RCC 7860 (cell line): ENCODE measurements around the gene LRRC47.

Source experiments
- DNase-seq: peaks from one replicate; pipeline ENCODE4 v3.0.0-alpha.2; 2015; ENCODE audit warnings: low spot score
- FAIRE-seq: peaks from 2 replicates; lab custom pipeline; 2012; peaks lifted over from hg19 to GRCh38; lab: Jason Lieb, UNC

Gene LRRC47

DNA sequence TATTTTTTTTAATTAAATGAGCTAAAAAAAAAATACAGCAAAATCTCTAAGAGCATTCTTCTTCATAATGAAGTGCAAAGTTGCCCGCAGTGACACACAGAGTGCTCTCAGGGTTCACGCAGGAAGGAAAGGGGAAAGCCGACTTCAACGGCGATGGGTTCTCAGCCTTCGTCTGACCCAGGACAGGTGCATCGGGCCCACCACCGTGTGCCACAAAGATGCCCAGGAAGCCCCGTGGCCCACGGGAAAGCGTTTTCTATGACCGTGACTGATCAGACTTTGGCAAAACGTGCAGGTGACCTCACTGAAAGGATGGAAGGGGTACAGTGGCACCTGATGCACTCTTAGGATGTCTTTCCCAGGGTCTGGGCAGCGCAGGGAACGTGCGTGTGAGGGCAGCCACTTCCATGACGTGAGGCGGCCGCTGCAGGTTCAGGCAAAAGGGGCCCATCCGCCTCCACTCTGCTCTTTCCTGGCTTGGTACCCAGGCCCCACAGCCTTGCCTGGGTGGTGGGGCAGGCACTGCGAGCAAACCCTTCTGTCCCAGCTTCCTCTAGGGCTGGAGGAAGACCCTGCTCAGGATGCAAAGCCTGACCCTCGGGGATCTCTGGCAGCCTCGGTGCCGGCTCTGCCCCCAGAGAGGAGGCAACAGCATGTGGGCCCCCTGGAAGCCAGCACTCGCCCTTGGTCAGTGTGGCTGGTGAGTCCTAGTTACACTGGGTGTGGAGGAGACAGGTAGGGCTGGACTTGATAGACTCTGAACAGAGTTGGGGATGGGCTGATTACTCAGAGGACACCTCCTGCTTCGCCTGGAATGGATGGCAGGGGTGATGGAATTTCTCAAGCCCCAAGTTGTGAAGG lies 8.3 kb downstream of the LRRC47 start:
- FAIRE-seq, result no peak

DNA sequence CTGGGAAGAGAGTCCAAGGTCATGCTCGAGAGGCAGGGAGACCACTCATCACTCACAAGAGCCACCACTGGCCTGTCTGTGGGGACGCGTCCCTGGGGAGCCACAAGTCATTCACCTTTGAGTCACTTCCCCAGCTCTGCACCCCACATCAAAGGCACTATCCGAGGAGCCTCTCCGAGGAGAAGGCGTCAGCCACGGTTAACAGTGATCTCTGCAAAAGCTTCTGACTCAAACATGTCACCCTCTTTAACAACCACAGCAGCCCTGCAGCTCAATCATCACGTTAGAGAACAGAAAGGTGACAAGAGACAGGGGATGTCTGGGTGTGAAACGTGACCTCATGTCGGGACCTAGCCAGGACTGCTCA lies 9.0 kb downstream of the LRRC47 start:
- FAIRE-seq, result no peak
- no peak for DNase-seq

More for the DNA sequence above, 8.3 kb downstream of the LRRC47 start:
- DNase-seq, result no peak

DNA sequence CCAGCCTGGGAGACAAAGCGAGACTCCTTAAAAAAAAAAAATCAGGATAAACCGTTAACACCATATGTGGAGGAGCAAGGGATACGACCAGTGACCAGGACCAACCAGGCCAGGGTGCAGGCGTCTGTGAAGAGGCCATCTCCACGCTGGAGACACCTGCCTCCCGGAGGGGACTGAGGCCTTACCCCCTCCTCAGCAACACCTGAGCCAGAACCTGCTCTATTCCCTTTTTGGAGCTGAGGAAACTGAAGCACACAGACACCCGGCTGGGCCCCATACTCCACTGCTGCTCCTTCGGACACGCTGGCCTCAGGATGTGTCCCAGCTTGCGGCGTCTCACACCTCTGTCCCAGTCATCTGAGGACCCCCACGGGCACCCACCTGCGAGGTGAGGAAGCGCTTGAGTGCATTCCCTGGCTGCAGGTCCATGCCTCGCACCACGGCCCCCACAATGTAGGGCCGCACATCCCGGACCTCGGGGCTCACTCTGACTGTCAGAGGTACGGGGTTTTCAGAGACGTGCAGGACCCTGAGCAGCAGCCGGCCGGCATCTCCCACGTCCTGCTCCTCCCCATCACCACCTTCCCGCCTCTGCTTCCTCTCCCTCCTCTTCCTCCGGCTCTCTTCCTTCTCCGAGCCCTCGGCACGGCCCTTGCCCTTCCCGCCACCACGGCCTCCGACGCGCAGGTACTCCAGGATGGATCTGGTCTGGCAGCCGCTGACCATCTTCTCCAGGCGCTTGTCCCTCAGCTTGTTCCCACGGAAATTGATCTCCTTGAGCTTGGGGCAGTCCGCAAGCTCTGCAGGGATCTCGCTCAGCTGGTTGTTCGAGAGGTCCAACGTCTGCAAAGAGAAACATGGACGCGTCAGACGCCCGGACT lies 9.6 kb downstream of the LRRC47 start:
- DNase-seq, result no peak

DNA sequence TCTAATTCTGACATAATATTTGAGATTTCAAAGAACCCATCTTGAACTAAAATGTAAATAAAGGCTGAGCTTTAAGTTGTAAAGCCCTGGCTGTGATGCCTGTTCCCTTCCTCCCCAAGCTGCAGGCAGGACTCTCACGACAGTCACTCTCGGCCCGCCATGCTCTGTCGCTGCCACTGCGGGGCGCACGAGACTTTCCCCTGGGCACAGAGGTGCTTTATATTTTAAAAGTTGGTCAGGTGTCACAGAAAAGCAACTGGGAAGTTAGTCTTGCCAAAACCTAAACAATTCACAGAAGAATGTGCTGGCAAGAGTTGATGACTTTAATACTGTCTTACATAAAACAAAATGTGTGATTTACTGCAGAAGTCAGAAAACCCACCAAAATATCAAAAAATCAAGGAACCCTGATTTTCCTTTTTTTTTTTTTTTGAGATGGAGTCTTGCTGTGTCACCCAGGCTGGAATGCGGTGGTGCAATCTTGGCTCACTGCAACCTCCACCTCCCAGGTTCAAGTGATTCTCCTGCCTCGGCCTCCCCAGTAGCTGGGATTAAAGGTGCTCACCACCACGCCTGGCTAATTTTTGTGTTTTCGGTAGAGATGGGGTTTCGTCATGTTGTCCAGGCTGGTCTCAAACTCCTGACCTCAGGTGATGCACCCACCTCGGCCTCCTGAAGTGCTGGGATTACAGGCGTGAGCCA lies 10.7 kb downstream of the LRRC47 start:
- DNase-seq (no peak), FAIRE-seq (no peak)

More for the DNA sequence above, 9.6 kb downstream of the LRRC47 start:
- no peak for FAIRE-seq

DNA sequence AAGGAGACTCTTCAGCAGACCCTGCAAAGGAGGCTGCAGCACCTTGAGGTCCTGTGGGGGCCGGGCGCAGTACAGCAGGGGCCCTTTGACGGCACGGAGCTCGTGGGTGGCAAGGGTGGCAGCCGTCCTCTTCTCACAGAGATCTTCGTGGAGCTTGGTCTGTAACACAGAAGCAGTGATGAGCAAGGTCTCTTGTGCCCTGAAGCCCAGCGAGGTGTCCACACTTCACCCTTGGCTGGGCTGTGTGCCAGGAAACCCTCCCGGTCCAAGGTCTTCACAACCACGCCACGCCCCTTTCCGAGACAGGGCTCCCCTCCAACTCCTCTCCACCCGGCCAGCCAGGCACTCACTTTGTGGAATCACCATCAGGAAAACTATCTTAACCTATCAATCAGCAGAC lies 11.3 kb downstream of the LRRC47 start:
- DNase-seq (no peak), FAIRE-seq (no peak)

DNA sequence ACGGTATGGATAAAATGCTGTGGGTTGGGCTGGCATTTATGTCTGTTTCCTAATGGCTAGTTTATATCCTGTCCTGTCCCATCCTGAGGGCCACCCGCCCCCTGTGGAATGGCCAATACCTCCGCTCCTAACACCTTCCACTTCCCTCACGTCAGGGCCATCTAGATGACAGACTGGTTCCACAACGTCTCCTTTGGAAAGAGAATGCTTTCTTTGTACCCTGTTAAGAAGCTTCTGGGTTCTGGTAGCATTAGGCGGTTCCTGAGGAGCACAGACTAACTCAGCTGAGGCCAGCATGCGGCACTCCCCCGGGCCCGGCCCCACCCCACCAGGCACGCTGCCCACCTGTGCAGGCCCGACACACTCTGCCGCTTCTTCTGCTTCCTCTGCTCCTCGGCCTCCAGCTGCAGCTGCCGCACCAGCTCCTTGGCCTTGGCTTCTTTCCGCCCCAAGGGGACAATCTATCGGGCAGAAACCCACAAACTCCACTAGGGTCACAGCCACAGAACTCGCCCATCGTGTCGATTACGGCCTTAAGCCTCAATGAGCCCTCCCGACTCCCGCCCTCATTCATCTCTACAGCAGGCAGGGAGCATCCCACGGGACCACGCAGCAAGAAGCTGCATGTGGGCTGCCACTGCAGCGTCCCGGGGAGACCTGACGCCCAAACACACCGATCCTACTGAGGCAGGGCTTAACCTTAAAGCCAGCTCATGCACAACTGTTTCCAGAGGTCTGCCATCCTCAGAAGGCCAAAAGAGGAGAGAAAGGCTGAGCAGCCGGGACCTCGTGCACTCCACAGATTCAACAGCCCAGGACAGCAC lies 12.4 kb downstream of the LRRC47 start:
- DNase-seq, result no peak
- no peak for FAIRE-seq

DNA sequence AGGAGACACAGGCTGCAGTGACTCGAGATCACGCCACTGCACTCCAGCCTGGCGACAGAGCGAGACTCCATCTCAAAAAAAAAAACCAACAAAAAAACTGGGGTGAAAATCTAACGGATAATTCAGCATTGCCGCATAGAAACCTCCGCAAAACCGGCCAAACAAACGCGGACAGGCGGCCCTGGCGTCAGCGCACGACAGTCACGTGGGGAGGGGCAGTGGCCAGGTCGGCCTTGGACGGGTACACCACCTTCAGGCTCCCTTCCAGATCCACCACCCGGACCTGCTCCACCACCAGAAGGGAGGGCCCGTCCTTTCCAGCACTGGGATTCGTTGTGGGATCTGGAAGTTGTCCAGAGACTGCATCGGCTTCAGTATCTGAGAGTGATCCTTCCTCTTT lies 15.4 kb downstream of the LRRC47 start:
- DNase-seq, result no peak
- FAIRE-seq, result no peak

DNA sequence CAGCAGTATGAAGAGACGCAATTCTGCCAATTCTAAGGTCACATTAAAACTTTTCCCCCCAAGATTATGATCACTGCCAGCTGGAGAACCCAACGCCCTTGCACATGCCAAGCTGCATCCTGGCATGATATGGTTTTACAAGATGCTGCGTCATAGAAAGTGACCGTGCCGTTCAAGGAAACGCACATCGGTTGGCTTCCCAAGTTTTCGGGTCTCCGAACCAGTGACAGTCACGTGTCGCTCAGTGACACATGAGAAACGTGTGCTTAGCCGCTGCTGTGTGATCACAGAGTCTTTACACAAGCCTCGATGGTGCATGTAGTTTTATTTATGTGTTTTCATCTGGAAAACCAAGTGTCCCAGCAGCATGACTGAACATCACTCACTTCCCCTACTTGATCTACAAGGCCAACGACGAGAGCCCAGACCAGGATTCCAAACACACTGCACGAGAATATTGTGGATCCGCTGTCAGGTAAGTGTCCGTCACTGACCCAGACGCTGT lies 16.3 kb downstream of the LRRC47 start:
- FAIRE-seq, result no peak
- DNase-seq, result no peak

DNA sequence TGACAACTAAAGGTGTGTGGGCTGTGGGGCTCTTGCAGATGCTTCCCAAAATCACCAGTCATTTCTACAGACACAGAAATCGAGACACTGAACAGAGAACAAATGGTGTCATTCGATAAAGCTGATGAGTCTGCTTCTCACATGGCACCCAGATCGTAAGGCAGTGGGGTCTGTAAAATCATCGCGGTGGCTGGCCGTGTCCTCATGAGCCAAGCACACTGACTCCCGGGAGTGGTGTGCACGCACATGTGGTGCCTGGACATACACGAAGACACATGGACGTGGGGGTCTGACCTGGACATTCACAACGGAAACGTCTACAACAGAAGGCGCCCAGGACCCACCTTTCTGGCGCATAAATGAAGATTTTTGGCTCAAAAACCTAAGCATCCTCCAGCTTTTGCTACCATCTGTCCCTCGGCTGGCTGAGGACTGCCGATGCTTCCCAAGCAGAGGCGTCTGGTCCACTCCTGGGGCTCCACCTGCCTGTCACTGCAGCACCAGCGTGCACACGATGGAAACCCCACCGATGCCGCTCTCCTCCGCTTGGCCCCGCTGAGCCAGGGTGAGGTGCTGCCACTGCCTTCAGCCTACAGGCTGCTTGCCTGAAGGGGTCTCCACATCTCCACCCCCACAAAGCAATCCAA lies 16.9 kb downstream of the LRRC47 start:
- FAIRE-seq (no peak), DNase-seq (no peak)

DNA sequence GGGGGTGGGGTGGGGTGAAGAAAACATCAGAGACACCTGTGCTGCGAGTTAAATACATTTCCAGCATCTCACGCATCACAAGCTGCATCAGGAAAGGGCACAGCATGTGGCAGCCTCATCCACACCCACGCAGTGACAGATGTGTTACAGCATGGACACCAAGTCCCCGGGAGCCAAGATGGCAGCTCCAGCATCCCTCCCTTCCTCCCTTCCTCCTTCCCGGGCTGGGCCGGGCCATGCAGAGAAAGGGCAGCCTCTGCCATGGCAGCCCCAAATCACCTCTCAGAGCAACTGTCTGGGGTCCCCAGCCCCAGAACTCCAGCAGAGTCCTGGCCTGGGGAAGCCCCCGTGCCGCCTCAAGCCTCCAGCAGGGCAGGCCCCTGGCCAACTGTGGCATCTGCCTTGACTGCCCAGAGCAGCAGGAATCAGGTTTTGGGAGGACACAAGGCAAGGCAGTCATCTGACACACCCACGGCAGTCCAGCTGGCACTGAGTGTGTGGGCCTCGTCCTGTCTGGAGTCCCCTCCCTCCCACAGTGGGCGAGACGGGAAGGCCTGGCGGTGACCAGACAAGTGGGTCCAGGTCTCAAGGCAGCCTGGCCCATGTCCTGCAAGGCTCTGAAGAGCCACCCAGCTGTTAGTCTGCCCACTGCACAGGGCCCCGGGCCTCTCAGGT lies 17.6 kb downstream of the LRRC47 start:
- no peak for FAIRE-seq

DNA sequence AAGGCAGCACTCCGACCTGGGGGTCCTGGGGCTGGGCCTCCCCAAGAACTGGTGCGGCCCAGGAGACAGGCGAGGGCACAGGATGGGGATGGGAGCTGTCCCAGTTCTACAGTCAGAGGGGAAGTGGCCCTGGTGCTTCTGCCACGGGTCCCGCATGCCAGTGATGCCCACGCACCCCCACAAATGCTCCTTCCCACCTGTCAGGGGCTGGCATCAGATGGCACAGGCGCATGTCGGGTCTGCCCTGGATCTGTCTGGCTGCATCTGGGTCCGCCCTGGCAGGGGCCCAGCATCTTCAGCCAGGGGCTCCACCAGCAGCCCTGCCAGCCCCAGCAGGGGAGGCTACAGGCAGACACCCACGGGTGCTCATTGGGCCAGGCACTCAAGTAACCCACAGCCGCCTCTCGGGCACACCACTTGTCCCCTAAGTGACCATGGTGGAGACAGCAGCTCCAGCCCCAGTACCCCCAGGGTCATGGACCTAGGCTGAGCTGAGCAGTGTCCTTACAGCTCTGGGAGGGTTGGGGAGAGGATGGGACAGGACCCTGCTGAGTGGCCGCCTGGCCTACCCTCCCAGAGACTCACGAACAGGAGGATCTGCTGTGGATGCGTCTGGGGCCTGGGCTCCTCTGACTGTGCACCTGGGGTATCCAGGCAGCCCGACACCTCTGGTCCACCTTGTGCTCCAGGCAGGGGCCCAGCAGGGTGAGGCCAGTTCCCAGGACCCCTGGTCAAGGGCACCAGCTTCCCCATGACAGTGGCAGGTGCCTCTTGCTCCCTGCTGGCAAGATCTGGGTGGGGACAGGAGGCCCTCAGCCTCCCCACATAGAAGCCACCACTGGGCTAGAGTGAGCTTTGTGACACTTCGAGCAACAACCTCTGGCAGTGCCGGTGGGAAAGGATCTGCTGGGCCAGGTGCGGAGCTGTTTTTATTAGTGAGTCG lies 18.4 kb downstream of the LRRC47 start:
- no peak for DNase-seq
- no peak for FAIRE-seq

More for the DNA sequence above, 17.6 kb downstream of the LRRC47 start:
- DNase-seq, result no peak

DNA sequence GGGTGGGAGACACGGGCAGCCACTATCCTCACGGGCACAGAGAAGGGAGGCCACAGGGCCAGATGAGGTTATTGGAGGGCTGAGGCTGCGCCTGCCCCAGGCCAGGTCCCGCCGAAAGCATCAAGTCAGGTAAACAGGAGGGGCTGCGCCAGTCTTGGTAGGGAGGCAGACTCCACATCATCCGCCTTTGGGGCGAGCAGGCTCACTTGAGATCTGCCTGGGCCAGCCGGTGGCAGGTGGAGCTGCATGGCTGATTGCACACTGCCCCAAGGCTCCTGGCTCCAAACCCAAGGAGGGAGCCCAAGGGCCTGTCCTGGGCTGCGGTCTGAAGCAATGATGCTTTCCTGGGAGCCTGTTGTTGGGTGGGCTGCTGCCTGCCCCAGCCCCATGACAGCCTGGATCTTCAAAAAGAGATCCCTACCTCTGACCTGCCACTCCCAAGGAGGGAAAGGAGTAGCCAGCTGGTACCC lies 19.2 kb downstream of the LRRC47 start:
- no peak for FAIRE-seq
- no peak for DNase-seq

DNA sequence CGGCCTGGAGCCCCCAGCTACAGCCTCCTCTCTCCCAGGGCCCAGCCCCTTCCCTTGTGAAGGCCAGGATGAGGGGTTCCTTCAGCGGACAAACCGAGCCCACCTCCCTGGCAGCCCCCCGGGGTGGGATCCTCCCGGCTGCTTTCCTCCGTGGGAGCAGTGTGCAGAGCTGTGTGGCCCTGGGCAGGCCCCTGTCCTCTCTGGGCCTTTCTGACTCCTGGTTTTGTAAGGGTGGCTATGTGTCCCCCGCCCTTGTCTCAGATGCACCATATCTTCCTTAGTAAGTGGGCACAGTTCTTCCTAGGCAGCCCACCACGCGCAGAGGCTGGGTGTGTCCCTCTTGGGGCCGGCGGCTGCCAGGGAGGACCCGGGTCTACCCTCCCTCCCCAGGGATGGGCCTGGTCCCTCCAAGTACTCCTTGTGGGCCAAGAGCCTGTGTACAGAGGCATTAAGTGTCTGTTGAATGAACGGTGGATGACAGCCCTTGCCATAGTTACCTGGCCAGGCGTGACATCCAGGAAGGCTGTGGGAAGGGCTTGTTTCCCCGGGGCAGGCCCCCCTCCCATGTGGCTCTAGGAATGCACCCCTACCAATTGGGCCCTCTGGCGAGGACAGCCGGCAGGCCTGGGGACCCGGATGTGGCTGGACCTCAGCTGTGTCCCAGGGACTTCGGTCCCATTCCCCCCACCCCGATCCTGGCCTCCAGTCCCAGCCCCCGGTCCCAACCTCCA lies 19.9 kb downstream of the LRRC47 start:
- DNase-seq (no peak), FAIRE-seq (no peak)

DNA sequence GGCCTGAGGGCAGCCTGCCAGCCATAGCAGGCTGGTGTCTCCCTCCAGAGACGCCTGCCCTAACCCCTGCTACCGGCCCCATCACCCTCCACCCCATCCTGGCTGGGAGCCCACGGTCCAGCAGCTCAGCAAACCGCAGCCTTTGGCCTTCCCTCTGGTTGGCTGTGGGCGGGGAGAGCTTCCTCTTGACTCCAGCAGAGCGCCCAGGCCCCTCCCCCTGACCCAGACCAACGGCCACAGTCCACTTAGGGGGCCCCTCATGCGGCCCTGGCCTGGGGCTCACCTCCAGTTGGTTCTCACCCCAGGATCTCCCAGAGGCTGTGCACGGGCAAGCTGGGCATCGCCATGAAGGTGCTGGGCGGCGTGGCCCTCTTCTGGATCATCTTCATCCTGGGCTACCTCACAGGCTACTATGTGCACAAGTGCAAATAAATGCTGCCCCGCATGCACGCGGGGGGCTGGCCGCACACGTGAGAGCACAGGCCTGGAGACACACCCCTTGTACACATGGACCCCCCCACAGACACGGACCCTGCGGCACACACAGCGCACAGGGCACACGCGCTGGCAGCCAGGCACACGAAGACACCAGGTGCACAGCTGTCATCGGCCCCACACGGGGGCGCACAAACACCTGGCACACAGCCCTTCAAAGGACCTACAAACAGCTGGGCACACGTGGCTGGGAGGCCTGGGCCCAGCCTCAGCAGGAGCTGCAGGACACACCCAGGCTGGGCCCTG lies 20.6 kb downstream of the LRRC47 start:
- DNase-seq, result peak; percentile 51
- no peak for FAIRE-seq

DNA sequence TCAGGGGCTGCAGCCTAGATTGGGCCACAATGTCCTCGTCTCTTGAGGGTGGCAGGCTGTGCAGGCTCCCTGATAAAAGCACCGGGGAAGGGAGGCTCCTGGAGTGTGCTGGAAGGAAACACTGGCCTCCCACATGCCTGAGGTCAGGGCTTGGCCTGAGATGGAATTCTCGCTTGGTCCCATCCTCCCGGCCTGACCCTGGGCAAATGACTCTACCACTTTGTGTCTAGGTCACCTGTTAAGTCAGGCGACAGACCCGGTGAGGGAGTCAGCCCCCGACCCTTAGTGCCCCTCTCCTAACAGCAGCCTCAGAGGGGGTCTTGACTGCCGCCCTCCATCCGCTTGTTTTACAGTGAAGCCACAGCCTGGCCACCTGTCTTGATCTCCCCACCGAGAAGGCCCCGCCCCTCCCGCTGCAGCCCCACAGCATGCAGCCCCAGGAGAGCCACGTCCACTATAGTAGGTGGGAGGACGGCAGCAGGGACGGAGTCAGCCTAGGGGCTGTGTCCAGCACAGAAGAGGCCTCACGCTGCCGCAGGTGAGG lies 21.3 kb downstream of the LRRC47 start:
- no peak for FAIRE-seq
- peak; percentile 29 for DNase-seq

DNA sequence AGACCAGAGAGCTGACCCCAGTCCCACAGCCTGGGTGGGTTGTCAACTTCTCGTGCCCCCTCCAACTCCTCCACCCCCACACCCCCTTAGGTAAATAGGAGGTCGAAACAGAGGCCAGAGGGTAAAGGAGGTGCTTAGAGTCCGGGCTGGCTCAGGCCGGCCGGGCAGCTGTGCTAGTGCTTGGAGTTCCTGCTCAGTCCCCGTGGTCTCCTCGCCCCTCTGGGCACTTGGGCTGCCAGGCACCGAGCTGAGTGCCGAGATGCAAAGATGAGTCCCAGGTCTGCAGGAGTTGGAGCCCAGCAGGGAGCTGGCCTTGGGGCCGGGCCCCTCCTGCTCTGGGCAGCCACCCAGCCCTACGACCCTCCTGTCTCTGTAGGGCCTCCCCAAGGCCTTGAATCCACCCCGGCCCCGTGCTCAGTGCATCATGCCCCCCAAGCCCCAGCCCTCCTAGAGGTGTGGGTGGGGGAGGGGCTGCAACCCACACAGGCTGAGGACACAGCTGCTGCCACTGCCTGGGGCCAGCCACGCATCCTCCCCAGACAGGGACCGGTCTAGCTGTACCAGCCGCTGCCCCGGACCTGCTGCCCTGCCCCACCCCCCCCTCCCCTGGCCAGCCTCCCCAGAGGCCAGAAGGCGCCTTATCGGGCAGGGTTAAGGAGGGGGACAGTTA lies 21.9 kb downstream of the LRRC47 start:
- FAIRE-seq, result no peak
- DNase-seq, result no peak
